Right ventricle myocardium superior (tissue), 1 donor: ENCODE data around the gene RNF14. TPM values are rescaled to one million over a fixed set of nuclear protein-coding genes. Genes with fewer than 3 reads are reported as not detected.
A peak's percentile ranks its signal among the peaks of the same experiment; 100 is the strongest.
"Not testable (repeated sequence)": the region's sequence is repeated elsewhere in the genome, so short reads cannot be mapped to it uniquely, and the experiment has no call there.

Experiments used
- ATAC-seq: fragments of 200-7000 bp; cut with Tn5 transposase; one replicate; pipeline ENCODE4 v1.9.1; 2020; ENCODE audit warnings: mild to moderate bottlenecking; ENCODE audit not compliant: poor library complexity
- DNase-seq: peaks from one replicate; pipeline ENCODE4 v3.0.0-alpha.2; 2020
- intact Hi-C: fragments of 100-400 bp; cut with DNase I; formaldehyde crosslinking; loops from one replicate; pipeline ENCODE4 v1.11.2; 2022
- total RNA-seq: library from RNA; stranded (reverse); fragmentation: NEBNext Ultra II Directional; extraction: Animal tissue kit (Norgen Biotek cat#: 25700); gene quantifications from one replicate; pipeline ENCODE4 v1.2.1, GENCODE V29; 2021
- donor health status: DM: no; HTN: yes; CAD: no; lungs with severe emphysema.

RNF14 gene
- total RNA-seq, 1 donor from 2014 or later = 104 TPM

GRCh38 chr5:142024771-142025304 is 55.9 kb downstream of the RNF14 start:
- intact Hi-C loops = no loop called here
- ATAC-seq (peak; percentile 100), DNase-seq (peak; percentile 93)

GRCh38 chr5:142025637-142026036 is 56.7 kb downstream of the RNF14 start:
- ATAC-seq (no peak), DNase-seq (no peak)
- intact Hi-C loops = no loop called here

- no peak for ATAC-seq
- intact Hi-C loops = no loop called here
- no peak for DNase-seq
These were observed 63.2 kb downstream of the RNF14 start for GRCh38 chr5:142032150-142032549.

DNA sequence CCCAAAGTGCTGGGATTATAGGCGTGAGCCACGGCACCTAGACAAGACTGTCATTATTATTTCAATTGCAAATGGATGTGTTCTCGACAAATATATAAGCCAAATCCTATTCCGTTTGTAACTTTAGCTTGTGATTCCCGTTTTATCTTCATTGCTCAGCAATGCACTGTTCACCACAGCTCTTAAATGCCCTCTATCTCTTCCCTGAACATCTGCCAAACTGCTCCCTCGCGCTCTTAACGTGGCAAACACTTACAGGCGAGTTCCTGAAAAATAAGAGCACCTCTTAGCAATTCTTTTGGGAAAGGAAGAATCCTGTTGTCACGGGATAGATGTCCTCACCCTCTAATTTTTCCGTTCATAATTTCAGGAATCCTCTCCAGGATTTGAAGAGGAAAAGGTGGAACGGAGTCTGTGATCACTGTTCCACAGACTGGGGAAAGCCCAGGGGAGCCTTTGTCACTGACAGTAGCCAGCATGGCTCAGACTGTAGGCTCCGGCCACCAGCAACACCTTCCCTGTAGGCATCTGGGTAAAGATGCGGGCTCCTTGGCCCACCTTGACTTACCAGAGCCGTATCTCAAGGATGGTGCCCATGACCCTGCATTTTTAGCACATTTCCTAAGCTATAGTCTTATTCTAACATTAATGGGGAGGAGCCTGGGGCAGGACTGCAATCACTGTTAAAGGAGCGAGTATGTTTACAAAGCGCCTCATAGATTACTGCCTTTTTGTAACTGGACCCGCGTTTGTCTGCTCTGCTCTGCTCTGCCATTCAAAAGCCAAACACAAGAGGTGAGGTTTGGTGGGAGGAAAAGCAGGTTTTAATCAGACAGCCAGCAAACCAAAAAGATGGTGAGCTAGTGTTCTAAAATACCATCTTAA is 64.1 kb downstream of the RNF14 start:
- DNase-seq = no peak
- peak; percentile 53 for ATAC-seq
- intact Hi-C loops = no loop called here

GRCh38 chr5:142033632-142034567 is 65.0 kb downstream of the RNF14 start:
- ATAC-seq, intact Hi-C loops, DNase-seq: not testable (repeated sequence)

DNA sequence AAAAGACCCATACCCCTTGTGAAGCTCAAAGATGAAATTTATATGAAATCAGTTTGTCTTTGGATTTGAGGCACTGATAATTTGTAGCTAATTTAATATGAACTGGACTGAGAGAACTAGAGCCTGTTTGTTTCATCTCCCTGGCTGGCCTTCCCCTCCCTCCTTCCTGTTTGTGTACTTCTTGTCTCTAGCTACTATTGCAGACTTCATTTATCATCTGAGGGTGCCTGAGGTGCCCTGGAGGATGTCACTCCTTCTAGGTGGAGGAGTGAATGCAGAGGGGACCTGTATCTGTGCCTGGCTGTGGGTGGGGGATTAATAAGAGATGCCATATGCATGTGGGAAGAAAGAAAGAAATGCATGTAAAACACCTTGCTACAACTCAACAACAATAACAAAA is 66.1 kb downstream of the RNF14 start:
- intact Hi-C loops = no loop called here
- no peak for ATAC-seq
- DNase-seq = no peak

DNA sequence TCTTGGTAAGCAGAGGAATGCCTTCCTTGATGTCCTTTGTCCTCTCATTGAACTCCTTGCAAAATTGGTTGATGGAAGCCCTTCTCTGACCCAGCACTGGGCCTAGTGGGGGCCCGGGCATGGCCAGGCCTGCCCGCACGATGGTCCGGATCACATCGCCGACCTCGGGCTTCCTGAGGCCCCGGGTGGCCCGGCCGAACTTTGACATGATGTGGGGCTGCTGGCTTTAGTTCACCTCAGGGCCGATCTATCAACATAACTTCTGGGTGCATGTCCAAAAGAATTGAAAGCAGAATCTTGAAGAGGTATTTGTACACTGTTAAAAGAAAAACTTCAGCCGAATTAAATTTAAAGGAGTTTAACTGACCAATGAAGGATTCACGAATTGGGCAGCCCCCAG is 68.0 kb downstream of the RNF14 start:
- intact Hi-C loops = no loop called here

GRCh38 chr5:142037599-142037998 is 68.7 kb downstream of the RNF14 start:
- intact Hi-C loops, ATAC-seq, DNase-seq: not testable (repeated sequence)

More for the DNA sequence above, 68.0 kb downstream of the RNF14 start:
- ATAC-seq = no peak
- no peak for DNase-seq

DNA sequence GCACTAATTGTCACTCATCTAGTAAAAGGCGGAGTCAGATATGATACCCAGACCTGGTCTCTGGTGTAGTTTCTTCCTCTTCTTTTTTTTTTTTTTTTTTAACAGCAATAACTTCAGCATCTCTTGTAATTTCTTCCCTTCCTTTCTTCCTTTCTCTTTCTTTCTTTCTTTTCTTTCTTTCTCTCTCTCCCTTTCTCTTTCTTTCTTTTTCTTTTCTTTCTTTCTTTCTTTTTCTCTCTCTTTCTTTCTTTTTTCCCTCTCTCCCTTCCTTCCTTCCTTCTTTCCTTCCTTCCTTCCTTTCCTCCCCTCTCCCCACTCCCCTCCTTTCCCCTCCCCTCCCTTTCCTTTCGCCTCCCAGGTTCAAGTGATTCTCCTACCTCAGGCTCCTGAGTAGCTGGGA is 69.8 kb downstream of the RNF14 start:
- intact Hi-C loops = no loop called here
- no peak for ATAC-seq
- DNase-seq = no peak

Other genes with a start within 250 kb of the RNF14 start
- 15.8 TPM for gene PCDH1, start 90.7 kb upstream of the RNF14 start, total RNA-seq
- 99.4 TPM for gene DELE1, start 45.2 kb upstream of the RNF14 start, total RNA-seq
- gene PCDH12, start 10.9 kb upstream of the RNF14 start, total RNA-seq = 9.2 TPM
- gene GNPDA1, start 43.9 kb downstream of the RNF14 start, total RNA-seq = 22.7 TPM
- 50.7 TPM for gene NDFIP1, start 139.7 kb downstream of the RNF14 start, total RNA-seq